HPDE6-E6E7 (cell line): ENCODE measurements around the gene HECTD4.
"Not testable (repeated sequence)": the region's sequence is repeated elsewhere in the genome, so short reads cannot be mapped to it uniquely, and the experiment has no call there.

Experiments used
- DNase-seq: peaks from one replicate; pipeline ENCODE4 v3.0.0; 2011; ENCODE audit warnings: missing footprints; ENCODE audit errors: extremely low spot score

The HECTD4 gene

DNA sequence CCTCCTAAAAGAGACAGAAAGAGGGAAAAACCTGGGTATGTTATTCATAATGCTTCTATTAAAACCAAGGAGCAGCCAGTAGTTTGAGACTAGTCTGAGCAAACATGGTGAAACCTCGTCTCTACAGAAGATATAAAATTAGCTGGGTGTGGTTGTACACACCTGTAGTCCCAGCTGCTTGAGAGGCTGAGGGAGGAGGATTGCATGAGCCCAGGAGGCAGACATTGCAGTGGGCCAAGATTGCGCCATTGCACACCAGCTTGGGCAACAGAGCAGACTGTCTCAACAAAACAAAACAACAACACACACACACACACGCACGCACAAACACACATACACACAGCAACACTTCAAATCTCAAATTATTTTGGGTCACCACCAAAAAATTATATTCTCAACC is 27.8 kb downstream of the HECTD4 start:
- no peak for DNase-seq

DNA sequence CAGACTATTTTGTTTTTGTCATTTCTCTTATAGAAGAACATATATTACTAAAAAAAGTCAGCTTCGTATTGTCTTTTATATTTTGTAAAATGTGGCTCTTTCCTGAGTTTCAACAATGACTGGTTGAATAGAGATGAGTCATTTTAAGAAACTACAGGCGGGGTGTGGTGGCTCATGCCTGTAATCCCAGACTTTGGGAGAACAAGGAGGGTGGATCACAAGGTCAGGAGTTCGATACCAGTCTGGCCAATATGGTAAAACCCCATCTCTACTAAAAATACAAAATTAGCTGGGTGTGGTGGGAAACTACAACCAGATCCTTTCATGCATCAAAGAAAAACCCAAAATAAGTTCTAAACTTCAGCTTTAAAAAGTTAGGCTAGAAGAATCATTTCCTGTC is 28.8 kb downstream of the HECTD4 start:
- DNase-seq = no peak

DNA sequence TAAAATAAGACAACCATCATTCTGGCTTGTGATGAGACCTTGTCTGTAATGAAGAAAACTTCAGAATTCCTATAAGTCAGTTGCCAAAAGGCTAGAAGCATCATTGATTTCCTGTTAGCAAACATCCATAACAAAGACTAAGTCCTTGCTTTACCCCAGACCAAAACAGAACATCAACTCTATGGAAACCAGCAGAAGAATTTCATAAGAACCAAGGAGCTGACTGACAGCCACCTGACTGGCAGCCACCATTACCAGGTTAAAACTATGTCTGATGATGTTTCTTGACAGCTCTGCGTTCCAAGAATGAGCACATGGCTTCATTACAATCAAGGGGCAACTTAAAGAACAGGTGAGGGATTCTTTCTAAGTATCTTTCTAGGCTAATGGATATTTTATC is 29.3 kb downstream of the HECTD4 start:
- no peak for DNase-seq

DNA sequence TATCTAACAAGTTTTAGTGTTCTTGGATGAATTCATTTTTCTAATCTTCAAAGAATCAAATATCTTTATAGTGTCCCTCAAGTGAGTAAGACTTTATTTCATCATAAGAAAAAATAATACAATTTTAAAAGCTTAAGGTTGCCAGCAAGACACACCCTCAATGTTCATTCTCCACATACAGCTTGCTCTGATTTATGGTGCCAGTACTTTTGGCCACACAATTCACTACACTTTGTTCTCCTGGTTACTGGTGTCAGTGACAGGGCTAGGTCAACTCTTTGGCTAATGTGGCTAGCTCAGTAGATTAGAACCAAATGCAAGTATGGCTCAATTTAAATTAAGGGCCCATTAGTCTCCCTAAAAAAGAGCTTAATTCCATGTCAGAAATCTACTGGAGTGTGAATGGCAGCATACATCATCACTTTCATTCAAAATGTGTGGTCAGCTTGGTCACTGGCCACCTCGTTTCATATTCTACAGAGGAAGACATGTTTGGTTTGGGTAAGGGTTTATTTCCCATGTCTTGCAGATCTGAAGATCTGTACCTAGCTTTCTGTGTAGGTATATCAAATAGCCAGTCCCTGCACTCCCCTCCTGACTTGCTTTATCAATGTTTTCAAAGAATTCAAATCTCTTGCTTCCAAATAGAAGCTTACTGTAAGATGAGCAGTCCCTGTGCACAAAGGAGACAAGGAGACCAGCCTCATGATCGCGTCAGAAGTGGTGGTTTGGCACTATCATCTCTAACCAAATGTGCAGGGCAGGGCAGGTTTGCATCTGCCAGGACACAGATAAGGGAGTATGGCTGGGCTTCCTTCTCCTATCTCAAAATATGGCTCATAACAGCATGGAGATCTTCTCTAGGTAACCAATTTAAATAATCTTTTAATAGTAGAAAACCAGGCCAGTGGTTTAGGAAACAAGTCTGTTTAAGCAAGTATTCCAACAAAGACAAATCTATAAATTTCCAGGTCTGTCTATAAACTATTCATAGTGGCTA is 31.3 kb downstream of the HECTD4 start:
- no peak for DNase-seq

DNA sequence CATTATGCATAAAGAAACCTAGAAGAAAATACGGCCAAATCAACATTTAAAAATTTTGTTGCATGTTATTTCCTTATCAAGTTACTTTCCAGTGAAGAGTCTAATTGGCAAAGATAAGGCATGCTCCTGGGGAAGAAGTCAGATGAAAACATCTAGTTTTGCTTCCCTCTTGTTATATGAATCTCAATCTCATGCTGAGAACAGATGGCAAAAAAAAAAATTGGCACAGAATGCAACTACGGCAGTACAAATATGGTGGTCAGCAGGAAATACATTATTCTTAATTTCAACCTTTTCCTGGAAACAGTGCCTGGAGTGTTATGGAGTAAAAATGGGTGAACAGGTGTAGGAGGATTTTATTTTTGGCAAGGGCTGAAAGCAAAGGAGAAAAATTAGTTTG is 32.8 kb downstream of the HECTD4 start:
- no peak for DNase-seq

DNA sequence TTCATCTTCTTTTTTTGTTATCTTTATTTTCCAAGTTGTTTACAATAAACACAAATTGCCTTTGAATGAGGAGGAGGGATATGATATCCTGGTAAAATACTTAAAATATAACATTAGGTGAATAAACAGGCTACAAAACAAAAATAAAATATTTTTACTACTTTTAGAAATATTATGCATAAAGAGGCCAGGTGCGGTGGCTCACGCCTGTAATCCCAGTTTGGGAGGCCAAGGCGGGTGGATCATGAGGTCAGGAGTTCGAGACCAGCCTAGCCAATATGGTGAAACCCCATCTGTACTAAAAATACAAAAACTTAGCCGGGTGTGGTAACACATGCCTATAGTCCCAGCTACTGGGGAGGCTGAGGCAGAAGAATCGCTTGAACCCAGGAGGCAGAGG is 33.3 kb downstream of the HECTD4 start:
- not testable (repeated sequence) for DNase-seq

DNA sequence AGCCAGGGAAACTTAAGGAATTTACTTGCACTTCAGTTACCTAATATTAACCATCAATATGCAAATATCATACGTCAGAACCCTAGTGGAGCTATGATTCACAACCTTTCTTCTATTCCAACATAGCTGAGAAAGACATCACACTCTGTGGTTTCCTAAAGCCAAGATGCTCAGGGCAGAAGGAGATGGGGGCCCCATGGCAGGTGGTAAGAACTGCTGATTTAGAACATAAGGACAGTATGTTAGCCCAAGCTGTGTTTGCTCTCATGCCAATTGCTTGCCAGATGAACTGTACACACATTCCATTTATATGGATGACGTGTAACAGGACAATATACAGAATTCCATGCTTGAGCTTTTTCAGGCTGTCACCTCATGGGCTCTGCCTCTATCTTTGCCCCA is 34.6 kb downstream of the HECTD4 start:
- no peak for DNase-seq

DNA sequence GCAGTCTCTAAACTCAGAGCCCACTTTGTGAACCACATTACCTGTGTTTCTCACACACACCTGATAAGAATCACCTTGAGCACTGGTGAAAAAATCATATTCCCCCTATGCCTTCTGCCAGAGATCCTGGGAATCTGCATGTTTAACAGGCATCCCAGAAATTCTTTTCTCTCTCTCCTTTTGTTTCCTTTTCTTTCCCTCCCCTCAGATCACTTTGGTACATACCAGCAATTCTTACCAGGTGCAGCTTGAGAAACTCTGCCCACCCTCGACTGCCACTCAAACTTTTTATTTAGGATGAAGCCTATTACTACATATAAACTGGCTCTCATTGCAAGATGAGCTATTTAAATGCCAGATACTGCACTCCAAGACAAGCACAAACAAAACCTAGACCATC is 36.0 kb downstream of the HECTD4 start:
- no peak for DNase-seq

DNA sequence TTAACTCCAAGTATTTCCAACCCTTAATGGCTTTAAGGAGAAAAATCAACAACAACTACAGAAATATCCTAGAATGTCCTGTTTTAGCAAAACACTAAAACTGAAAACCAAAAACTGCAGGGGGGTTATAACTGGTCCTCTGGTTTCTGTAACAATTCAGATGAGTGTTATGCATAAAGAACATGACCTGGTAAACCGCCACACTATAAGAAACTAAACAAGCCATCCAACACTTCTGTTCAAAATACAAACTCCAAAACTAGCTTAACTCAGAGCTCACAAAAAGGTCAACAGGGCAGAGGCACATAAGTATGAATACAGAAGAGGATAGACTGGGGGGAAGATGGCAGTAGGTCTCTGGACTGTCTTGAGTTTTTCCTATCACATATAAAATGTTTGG is 38.0 kb downstream of the HECTD4 start:
- no peak for DNase-seq

DNA sequence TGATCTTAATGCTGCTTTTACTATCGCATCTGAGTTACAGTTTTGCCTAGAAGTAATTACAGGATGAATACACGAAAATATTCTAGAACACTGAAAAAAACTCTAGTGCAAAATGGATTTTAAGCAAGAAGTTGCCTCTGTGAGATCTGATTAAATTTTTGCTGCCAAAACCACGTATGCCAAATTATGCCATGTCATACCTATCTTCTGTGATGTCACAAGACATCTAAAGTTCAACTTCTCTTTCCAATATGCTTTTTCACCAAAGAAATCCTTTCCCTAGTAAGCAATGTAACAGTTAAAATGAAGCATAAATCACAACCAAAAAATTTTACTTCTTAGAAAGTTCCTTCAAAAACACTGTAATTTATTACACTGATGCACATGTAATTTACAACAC is 39.6 kb downstream of the HECTD4 start:
- no peak for DNase-seq

DNA sequence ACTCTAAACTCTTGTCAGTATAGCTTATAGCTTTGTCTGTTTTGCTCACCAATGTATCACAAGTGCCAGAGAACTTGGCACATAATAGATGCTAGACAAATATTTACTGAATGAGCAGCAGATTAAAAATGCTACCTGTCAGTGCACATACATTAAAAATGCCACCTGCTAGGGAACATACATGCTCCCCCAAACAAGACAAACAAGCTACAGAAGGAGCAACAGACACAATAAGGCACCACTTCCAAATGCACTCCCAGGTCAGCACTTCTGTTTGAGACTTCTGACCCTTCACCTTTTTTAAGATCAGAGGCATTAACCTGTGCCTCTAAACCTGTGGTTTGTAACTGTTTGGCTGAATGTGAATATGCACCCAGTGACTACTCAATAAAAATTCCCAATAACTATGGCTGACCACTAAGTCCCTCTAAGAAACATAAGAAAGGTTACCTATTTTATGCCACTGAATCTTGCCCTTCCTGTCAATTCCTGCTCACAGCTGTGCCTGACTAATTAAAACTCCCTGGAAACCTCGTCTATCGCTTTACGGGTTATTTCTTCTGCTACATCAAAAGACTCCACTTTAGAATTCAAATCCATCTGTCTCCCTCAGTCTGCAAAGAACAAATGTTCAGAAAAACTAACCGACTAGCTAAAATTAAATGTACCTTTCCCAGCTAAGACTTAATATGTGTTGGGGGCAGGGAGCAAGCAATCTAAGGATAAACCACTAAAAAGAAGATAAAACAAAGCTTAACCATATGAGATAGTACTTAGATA is 41.0 kb downstream of the HECTD4 start:
- DNase-seq = no peak

DNA sequence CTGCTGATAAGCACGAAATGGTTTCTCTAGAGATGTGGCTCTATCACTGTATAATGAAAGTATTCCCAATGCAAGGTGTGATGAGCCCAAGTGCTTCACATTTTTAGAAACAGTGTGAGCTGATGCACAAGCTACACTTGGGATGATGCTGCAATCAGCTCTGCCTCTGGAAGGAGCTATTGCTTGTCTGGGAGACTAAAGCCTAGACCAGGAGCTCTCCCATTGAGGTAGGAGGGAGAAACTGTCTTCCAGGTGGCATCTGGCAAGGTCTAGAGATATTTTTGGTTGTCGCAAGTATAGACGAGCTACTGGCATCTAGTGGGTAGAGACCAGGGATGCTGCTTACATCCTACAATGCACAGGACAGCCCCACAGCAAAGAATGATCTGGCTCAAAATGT is 42.0 kb downstream of the HECTD4 start:
- no peak for DNase-seq

DNA sequence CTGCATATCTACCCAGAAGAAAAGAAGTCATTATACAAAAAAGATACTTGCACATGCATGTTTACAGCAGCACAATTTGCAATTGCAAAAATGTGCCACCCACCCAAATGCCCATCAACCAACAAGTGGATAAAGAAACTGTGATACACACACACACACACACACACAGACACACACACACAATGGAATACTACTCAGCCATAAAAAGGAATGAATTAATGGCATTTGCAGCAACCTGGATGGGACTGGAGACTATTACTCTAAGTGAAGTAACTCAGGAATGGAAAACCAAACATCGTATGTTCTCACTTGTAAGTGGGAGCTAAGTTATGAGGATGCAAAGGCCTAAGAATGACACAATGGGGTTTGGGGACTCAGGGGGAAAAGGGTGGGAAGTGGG is 47.2 kb downstream of the HECTD4 start:
- not testable (repeated sequence) for DNase-seq

DNA sequence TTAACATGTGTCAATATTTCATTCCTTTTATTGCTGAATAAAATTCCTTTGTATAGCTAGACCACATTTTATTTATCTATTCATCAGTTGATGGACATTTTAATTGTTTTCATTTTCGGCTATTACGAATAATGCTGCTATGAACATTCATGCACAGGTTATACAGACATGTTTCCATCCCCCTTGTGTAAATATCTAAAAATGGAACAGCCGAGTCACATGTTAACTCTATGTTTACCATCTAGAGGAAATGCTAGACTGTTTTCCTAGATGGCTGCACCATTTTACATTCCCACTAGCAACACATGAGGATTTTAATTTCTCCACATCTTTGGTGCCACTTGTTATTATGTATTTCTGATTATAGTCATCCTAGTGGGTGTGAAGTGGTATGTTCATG is 49.2 kb downstream of the HECTD4 start:
- DNase-seq = no peak

DNA sequence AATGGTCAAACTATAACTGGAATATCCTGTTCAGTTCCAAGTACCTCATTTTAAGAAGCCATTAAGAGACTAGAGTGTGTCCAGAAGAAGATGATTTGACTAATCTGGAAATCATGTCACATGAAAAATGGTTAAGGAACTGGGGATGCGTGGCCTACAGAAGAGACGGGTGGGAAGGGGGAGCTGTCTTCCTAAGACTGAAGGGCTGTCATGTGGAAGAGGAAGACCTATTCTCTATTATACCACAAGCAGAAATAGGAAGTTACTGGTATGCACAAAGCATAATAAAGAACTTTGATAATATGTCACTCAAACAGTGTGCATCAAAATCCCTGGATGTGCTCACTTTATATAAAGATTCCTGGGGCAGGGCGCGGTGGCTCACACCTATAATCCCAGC is 50.3 kb downstream of the HECTD4 start:
- DNase-seq = no peak

DNA sequence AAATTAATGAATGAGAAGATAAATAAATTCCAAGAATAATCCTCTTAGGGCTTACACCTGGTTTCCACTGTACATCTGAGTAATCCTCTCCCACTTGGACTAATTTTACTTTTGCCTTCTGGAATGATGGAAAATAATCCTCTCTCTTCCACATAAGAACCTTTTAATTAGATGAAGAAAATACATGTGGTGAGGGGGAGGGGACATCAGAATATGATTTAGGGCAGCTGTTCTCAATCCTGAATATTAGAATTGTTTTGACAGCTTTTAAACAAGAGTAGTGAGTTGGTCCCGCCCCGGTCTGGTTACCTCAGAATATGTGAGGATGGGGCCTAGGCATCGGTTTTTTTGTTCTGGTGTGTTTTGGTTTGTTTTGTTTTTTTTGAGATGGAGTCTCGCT is 51.5 kb downstream of the HECTD4 start:
- DNase-seq = no peak

DNA sequence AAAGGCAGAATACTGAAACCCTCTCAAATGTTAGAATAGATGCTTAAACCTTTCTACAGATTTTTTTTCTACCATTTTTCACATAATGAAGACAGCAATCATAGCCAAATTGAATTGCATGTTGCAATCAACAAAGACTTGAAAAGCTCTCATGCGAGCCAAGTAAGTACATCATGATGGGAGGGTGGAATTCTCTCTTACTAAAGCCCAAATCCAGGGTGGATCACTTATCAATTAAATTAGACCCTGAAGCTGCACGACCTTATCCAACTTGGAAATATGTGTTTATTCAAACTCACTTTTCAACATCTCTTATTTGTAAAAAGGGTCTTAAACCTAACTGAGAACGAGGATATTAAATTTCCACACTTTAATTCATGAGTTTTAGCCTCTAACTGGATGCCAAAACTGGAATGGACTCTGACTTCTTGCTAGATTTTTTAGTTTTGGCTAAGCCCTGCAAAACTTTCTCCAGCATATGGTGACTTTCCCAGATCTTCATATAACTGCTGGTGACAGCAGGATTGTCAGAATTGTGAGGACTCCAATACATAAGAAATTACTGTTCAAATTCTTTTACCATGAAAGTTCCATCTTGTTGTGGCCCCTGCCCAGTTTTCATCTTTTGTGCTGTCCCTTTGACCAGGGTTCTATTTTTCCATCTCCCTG is 53.6 kb downstream of the HECTD4 start:
- no peak for DNase-seq

DNA sequence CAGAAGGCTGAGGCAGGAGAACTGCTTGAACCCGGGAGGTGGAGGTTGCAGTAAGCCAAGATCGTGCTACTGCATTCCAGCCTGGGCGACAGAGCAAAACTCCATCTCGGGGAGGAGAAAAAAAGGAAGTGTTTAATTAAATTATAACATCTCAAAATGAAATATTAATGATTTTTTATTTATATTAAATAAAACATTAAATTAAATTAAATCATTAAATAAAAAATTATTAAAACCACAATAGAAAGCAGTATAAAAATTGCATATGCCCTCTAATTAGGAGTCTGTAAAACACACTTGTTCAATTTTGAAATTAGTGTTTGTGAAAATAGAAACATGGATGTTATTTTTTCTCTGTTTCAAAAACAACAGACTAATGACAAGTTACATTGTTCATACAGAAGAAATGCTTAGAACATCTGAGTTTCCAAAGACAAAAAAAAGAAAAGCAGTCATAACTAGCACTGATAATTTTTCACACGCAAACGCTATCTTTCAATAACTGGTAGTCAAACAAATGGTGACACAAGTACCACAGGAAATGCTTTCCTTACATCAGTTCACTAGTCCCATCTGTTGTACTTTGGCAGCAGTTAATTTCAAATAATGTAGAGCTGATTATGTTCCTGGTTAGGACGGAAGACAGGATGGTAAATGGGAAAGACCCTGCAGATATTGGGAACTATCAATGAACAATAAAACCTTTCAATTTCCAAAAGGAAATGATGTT is 54.9 kb downstream of the HECTD4 start:
- DNase-seq = no peak

DNA sequence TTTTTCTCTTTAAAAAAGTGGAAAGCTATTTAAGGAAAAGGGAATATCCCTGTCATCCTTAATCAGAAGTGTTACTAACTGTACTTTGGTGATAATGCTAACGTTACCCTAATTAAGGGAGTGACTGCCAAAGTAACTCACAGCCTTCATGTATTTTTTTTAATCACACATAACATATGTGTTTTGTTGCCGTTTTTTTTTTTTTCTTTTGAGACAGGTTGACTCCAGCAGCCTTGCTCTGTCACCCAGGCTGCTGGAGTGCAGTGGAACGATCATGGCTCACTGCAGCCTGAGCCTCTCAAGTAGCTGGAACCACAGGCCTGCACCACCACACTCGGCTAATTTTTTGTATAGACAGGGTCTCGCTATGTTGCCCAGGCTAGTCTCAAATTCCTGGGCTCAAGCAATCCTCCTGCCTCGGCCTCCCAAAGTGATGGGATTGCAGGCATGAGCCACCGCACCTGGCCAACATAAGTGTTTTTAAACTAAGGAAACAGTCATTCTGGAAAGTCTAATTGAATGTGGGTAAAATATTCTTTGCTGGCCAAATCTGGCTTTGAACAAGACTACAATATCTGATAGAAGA is 56.5 kb downstream of the HECTD4 start:
- no peak for DNase-seq

DNA sequence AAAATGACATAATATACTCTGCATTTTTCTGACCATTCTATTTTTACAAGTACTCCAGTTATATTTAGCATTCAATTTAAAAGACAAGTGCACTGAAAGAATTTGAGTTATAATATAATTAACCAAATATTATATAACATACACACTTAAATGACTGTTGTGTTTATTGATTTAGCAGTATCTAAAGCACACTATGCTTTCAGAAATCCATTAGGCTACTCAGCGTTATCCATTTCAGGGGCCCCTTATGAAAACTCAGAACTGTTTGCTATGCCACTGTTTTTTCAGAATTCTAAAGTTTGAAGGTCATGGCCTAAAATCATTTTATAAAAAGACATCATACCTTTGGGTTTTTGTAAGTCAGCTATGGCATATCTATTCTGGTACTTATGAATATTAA is 57.1 kb downstream of the HECTD4 start:
- no peak for DNase-seq

DNA sequence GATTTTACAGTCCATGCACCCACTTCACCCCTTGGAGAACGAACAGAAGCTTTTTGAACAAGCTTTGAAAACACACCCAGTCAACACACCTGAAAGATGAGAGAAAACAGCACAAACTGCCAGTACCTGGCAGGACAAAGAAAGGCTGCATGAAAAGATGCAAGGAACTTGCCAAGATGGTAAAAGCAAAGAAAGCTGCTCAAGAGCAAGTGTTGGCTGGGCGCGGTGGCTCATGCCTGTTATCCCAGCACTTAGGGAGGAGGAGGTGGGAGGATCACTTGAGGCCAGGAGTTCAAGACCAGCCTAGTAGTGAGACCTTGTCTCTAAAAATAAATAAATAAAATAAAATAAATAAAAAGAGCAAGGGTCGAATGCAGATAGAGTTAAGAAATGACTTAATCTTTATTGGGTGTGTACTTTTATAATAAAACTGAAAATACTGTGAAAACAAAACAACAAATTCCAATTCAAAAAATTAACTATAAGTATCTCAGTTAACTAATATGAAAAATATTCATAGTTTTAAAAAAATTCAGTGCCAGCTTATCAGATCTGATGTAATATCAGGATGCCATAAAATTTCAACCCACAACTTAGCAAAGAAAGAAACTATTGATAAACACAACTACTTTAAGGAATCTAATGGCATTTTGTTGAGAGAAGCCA is 59.2 kb downstream of the HECTD4 start:
- no peak for DNase-seq
